Endothelial cell (in vitro differentiated cells): ENCODE data around the gene H2BK1. TPM values are rescaled to one million over a fixed set of nuclear protein-coding genes. Genes with fewer than 3 reads are reported as not detected.

Experiments used
- DNase-seq: peaks from one replicate; pipeline ENCODE4 v3.0.0; 2021; ENCODE audit warnings: low spot score
- H3K27ac Mint-ChIP-seq: one replicate; pipeline ENCODE4 v1.8.0; 2021; ENCODE audit warnings: mixed read lengths, inconsistent platforms; ENCODE audit not compliant: unreplicated experiment
- H3K27me3 Mint-ChIP-seq: one replicate; pipeline ENCODE4 v1.8.0; 2021; ENCODE audit warnings: mild to moderate bottlenecking, moderate library complexity, mixed read lengths, inconsistent platforms; ENCODE audit not compliant: unreplicated experiment
- H3K36me3 Mint-ChIP-seq: one replicate; pipeline ENCODE4 v1.8.0; 2021; ENCODE audit warnings: mild to moderate bottlenecking, low read depth, mixed read lengths, inconsistent platforms; ENCODE audit not compliant: unreplicated experiment
- H3K4me1 Mint-ChIP-seq: one replicate; pipeline ENCODE4 v1.8.0; 2021; ENCODE audit warnings: mild to moderate bottlenecking, mixed read lengths, inconsistent platforms; ENCODE audit not compliant: unreplicated experiment
- H3K4me3 Mint-ChIP-seq: one replicate; pipeline ENCODE4 v1.8.0; 2021; ENCODE audit warnings: mild to moderate bottlenecking, mixed read lengths, inconsistent platforms; ENCODE audit not compliant: unreplicated experiment
- H3K9me3 Mint-ChIP-seq: one replicate; pipeline ENCODE4 v1.8.0; 2021; ENCODE audit warnings: mixed read lengths, inconsistent platforms; ENCODE audit not compliant: unreplicated experiment
- total RNA-seq: library from RNA; stranded (reverse); fragmentation: NEBNext Ultra II Directional; extraction: Animal tissue kit (Norgen Biotek cat#: 25700); gene quantifications from one replicate; pipeline ENCODE4 v1.2.1, GENCODE V29; 2021; ENCODE audit not compliant: unreplicated experiment
- TF ChIP-seq, protein P1 (sequence below): fragments of 200-600 bp; sonication (generic); IDR thresholded peaks from one replicate; pipeline ENCODE4 v1.5.0; 2021; ENCODE audit warnings: antibody characterized with exemption; ENCODE audit not compliant: unreplicated experiment

Gene H2BK1
- total RNA-seq, 1 donor from 2014 or later, result not detected

DNA sequence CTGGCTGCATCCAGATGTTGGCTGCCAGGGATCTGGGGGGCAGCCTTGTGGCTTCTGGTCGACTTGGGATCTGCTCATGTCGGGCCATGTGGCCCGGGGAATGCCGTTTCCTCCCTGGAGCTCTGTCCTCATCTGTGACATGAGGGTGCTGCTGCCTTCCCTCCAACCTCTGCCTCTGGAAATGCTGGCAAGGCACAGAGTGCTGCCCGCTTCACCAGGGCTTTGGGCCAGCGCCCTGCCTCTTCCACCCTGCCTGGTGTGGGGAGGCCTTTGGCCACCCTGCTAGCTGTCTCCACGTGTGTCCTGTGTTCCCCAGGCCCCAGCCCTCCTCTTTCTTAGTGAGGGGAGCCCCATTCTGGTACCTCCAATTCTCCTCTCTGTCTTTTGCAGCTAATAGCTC lies 44.0 kb upstream of the H2BK1 start:
- Mint-ChIP-seq H3K4me1 (peaks cover 26% of the 10 kb centered on the region), H3K27me3 (peaks cover 43% of the 10 kb centered on the region), H3K36me3 (peaks cover 10% of the 10 kb centered on the region), H3K4me3 (no peak overlapping the region), H3K27ac (no peak overlapping the region), H3K9me3 (no peaks in the 10 kb centered on the region)
- TF ChIP-seq, protein P1, sequence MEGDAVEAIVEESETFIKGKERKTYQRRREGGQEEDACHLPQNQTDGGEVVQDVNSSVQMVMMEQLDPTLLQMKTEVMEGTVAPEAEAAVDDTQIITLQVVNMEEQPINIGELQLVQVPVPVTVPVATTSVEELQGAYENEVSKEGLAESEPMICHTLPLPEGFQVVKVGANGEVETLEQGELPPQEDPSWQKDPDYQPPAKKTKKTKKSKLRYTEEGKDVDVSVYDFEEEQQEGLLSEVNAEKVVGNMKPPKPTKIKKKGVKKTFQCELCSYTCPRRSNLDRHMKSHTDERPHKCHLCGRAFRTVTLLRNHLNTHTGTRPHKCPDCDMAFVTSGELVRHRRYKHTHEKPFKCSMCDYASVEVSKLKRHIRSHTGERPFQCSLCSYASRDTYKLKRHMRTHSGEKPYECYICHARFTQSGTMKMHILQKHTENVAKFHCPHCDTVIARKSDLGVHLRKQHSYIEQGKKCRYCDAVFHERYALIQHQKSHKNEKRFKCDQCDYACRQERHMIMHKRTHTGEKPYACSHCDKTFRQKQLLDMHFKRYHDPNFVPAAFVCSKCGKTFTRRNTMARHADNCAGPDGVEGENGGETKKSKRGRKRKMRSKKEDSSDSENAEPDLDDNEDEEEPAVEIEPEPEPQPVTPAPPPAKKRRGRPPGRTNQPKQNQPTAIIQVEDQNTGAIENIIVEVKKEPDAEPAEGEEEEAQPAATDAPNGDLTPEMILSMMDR, result no peak
- DNase-seq, result no peak

DNA sequence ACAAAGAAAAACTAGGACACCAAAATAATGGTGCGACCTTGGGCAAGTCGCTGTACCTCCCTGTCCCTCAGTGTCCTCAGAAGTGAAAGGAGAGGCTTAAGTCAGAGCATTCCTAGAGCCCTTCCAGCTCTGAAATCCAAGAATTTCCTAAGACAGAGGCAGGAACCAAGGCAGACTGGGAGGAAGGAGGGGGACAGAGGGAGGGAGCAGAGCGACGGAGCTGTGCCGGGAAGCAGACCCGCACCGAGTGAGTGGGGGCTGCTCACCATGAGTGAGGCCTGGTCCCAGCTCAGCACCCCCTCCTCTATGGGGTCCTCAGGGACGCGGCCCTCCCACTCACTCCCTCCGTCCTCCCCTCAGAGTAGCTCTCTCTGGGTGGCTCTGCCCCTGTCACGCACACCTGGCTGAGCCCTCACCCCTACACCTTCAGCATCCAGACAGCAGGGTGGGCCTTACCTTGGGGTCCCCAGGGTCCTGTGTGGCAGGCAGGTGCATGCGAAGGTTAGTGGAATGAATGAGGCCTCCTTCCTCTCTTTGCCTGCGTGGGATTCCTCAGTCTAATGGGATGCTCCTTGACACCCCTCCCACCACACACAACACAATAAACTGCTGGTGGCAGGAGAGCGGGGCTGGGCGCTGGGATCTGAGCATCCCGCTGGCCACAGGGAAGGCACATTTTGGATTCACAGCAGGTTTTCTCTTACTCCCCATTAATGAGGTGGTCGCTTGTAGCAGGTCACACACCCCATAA lies 42.8 kb upstream of the H2BK1 start:
- H3K36me3 Mint-ChIP-seq, result peaks cover 10% of the 10 kb centered on the region
- TF ChIP-seq, protein P1, result no peak
- no peak overlapping the region for H3K27ac Mint-ChIP-seq

DNA sequence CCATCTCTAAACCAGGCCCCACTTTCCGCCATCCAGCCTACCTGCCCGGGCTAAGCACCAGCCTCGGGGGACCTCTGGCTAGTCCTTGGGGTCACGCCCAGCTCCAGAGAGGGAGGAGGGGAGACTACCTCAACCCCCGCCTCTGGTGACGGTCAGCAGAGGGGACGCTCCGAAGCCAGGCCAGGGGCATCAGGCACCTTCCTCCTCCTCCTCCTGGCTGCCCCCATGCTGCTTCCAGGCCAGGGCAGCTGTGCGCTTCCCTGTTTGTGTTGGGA lies 42.2 kb upstream of the H2BK1 start:
- peaks cover 47% of the 10 kb centered on the region for H3K27me3 Mint-ChIP-seq
- peaks cover 30% of the 10 kb centered on the region for H3K4me1 Mint-ChIP-seq
- H3K4me3 Mint-ChIP-seq, result peak overlapping the region; percentile 92
- TF ChIP-seq, protein P1, result no peak
- no peak for DNase-seq
- no peaks in the 10 kb centered on the region for H3K9me3 Mint-ChIP-seq
- no peak overlapping the region for H3K27ac Mint-ChIP-seq
- peaks cover 10% of the 10 kb centered on the region for H3K36me3 Mint-ChIP-seq

More for the DNA sequence above, 42.8 kb upstream of the H2BK1 start:
- peaks cover 44% of the 10 kb centered on the region for H3K27me3 Mint-ChIP-seq
- no peaks in the 10 kb centered on the region for H3K9me3 Mint-ChIP-seq
- peak overlapping the region; percentile 92 for H3K4me3 Mint-ChIP-seq
- H3K4me1 Mint-ChIP-seq, result peaks cover 30% of the 10 kb centered on the region
- DNase-seq, result no peak

DNA sequence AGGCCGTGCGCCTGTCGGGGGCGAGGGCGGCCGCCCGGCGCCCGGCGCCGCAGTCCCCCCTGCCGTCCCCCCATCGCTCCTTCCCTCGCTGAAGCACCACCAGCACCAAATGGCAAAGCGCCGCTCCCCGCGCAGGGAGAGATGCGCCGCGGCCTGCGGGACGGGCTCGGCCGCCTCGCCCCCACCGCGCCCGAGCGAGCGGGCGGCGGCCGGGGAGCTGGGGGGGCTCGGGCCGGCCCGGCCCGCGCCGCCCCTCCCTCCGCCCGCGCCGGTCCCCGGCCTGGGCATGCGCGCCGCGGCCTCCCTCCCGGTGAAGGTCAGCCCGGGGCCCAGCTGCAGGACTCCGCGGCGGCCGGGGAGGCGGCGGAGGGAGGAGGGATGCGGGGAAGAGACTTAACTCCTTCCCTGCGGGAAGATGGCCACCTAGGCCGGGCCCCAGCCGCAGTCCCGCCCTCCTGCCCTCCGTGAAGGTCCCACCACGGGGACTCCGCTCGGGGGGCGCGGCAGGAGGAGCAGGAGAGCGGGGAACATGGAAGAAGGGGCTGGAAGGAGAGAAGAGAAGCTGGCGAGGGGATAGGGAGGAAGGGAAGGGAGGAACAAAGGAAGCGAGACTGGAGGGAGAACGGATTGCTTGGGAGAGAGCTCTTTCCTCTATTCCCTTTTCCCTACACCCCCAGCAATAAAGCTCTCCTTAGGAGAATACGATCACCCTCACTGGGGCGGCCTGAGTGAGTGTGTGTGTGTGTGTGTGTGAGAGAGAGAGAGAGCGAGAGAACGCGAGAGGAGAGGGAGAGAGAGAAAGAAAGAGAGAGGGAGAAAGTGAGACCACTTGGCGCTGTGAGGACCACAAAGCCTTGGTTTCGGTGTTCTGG lies 41.6 kb upstream of the H2BK1 start:
- DNase-seq, result peak; percentile 57
- TF ChIP-seq, protein P1, result no peak
- peak overlapping the region; percentile 92 for H3K4me3 Mint-ChIP-seq
- peaks cover 48% of the 10 kb centered on the region for H3K27me3 Mint-ChIP-seq
- peak overlapping the region; percentile 1 for H3K27ac Mint-ChIP-seq
- H3K4me1 Mint-ChIP-seq, result peaks cover 30% of the 10 kb centered on the region
- peaks cover 10% of the 10 kb centered on the region for H3K36me3 Mint-ChIP-seq
- H3K9me3 Mint-ChIP-seq, result no peaks in the 10 kb centered on the region

DNA sequence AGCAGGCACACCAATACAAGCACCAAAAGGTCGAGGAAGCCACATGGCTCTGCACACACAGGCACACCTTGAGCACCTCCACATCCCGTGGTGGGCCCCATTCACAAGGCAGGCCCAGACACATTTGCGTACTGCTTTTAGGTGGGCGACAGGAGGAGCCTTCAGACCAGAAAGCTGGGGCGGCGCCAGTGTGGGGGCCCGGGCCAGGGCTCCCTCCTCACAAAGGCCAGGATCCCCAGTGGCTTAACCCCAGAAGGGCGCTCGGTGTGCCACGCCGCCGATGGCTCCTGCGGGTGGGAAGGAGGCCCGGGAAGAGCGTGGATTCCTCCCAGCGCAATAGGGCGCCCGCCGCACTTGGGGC lies 41.0 kb upstream of the H2BK1 start:
- peaks cover 45% of the 10 kb centered on the region for H3K27me3 Mint-ChIP-seq
- H3K4me3 Mint-ChIP-seq, result peak overlapping the region; percentile 87
- DNase-seq, result no peak
- H3K36me3 Mint-ChIP-seq, result peaks cover 10% of the 10 kb centered on the region
- peak overlapping the region; percentile 62 for H3K27ac Mint-ChIP-seq
- peaks cover 30% of the 10 kb centered on the region for H3K4me1 Mint-ChIP-seq
- no peaks in the 10 kb centered on the region for H3K9me3 Mint-ChIP-seq
- TF ChIP-seq, protein P1, result no peak
